Urinary bladder (tissue), 4 donors: ENCODE results near the gene TNS3. TPM values are rescaled to one million over a fixed set of nuclear protein-coding genes. Genes with fewer than 3 reads are reported as not detected.

Source experiments
- DNase-seq: peaks from one replicate; pipeline ENCODE4 v3.0.0-alpha.2; 2015; ENCODE audit errors: extremely low spot score
- H3K27ac ChIP-seq: one replicate; pipeline ENCODE4 v1.5.1; 2013; ENCODE audit warnings: low read depth, mild to moderate bottlenecking, moderate library complexity
- H3K36me3 ChIP-seq: one replicate; pipeline ENCODE4 v1.6.1; 2013; ENCODE audit warnings: mild to moderate bottlenecking, moderate library complexity; ENCODE audit not compliant: insufficient read depth
- H3K4me1 ChIP-seq: one replicate; pipeline ENCODE4 v1.6.1; 2013; ENCODE audit warnings: mild to moderate bottlenecking, moderate library complexity; ENCODE audit not compliant: insufficient read depth
- H3K4me3 ChIP-seq: one replicate; pipeline ENCODE4 v1.5.1; 2013; ENCODE audit warnings: low read depth, low read length
- WGBS: extraction: QIAGEN DNeasy Blood & Tissue Kit; methylation state at CpG from one replicate; pipeline ENCODE4 v1.1.7; 2013; 5-methylcytosine and 5-hydroxymethylcytosine counted together
- polyA plus RNA-seq: library from polyadenylated mRNA; stranded (reverse); fragments of 200-250 nt; gene quantifications from one replicate; pipeline ENCODE4 v1.2.3, GENCODE V29; 2013
- total RNA-seq: library from RNA; depleted of rRNA; stranded (reverse); fragments of >200 nt; gene quantifications from one replicate; pipeline ENCODE4 v1.2.3, GENCODE V29; 2014
- donor health status: healthy with polysubstance abuse.
- donor health status: healthy.

TNS3 gene
- total and polyA plus RNA-seq, 2 donors, result 15.5 to 71.3 TPM

DNA sequence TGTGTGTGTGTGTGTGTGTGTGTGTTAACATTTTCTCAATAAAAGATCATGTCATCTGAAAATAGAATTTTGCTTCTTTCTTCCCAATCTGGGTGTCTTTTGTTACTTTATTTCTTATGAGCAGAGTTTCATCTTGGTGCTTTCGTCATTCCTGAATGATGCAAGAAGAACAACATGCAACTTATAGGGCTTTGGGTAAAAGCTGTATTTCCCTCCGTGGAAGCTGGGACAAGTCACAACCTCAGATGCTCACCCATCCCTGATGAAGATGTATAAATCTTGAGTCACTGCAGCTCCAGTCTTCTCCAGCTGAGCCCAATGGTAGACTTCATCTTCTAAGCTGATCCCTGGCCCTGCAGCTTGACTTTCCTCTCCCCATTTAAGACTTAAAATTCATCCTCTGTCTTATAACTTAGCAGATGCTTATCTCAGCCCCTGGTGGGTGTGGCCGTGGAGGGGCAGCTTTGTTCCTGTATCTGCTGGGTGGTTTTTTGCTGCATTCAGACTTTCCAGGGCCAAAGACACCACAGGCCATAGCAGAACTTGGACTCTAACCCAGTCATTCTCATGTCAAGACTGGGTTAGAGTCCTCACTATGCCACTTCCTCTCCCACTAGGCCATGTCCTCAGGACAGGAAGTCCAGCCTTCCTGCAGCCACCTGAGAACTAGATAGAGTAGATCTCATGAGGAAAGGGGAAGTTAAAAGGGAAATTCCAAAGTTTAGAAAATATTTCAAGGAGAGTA, 356.4 kb downstream of the TNS3 start:
- no peak overlapping the region for H3K4me3 ChIP-seq
- WGBS, result 84% methylated on average over 3 of the region's 3 CpGs
- no peak overlapping the region for H3K27ac ChIP-seq
- DNase-seq, result no peak
- H3K4me1 ChIP-seq, result peaks cover 2% of the 10 kb centered on the region
- H3K36me3 ChIP-seq, result no peaks in the 10 kb centered on the region
